A549 (cell line): ENCODE data around the gene PATL2.

Experiments used
- CTCF ChIP-seq: fragments of >200 bp; sonication (Bioruptor Twin); formaldehyde crosslinking; IDR thresholded peaks from 3 replicates; pipeline ENCODE4 v1.5.1; 2016
- ESRRA ChIP-seq: fragments of 150-350 bp; IDR thresholded peaks from 2 replicates; pipeline ENCODE4 v1.6.1; 2014; ENCODE audit warnings: mild to moderate bottlenecking, low read length, borderline replicate concordance
- HMGXB4 ChIP-seq: fragments of 250-450 bp; sonication (Bioruptor Pico); IDR thresholded peaks from 2 replicates; pipeline ENCODE4 v1.5.0; 2021; ENCODE audit warnings: mild to moderate bottlenecking, moderate library complexity, borderline replicate concordance
- POLR2A ChIP-seq: IDR thresholded peaks from 2 replicates; pipeline ENCODE4 v1.6.1; 2012; ENCODE audit warnings: mild to moderate bottlenecking, low read length
- POLR2AphosphoS2 ChIP-seq: conservative IDR thresholded peaks from 2 replicates; pipeline ENCODE4 v1.6.1; 2012; ENCODE audit warnings: low read length, improper control_type of control experiment, inconsistent platforms
- RFX5 ChIP-seq: fragments of 450-650 bp; IDR thresholded peaks from 2 replicates; pipeline ENCODE4 v1.7.1; 2014; ENCODE audit warnings: antibody characterized with exemption, mild to moderate bottlenecking, moderate library complexity
- RNF2 ChIP-seq: fragments of 200-600 bp; sonication (generic); IDR thresholded peaks from 2 replicates; pipeline ENCODE4 v1.6.1; 2016; ENCODE audit warnings: low read depth, mild to moderate bottlenecking, antibody characterized with exemption, moderate library complexity, borderline replicate concordance
- TP53 ChIP-seq: fragments of 250-450 bp; sonication (Bioruptor Pico); IDR thresholded peaks from 2 replicates; pipeline ENCODE4 v1.5.0; 2021; ENCODE audit warnings: mild to moderate bottlenecking, moderate library complexity

GRCh38 chr15:44710236-44711095, 657 bp downstream of the PATL2 start:
- no peak for TF ChIP-seq POLR2AphosphoS2
- no peak for TF ChIP-seq RNF2
- TF ChIP-seq CTCF, result peak; percentile 51
- no peak for TF ChIP-seq POLR2A
- TF ChIP-seq ESRRA, result no peak
- no peak for TF ChIP-seq RFX5
- TF ChIP-seq TP53 (CRISPR knock-in tag), result no peak
- no peak for TF ChIP-seq HMGXB4 (CRISPR knock-in tag)
